Ovary (tissue), 9 donors: Measurements from ENCODE around the gene CPZ. TPM values are rescaled to one million over a fixed set of nuclear protein-coding genes. Genes with fewer than 3 reads are reported as not detected.
"Not testable (repeated sequence)": the region's sequence is repeated elsewhere in the genome, so short reads cannot be mapped to it uniquely, and the experiment has no call there.

Source experiments
- DNase-seq, 5 donors: peaks; one replicate each; pipeline ENCODE4 v3.0.0-alpha.2; 2019 to 2020
- H3K27ac ChIP-seq, 2 donors: fragments of 200-600 bp; one replicate each; pipeline versions ENCODE4 v1.5.1 to v1.8.0; 2019 to 2022
- H3K27me3 ChIP-seq: fragments of 200-600 bp; one replicate; pipeline ENCODE4 v1.8.0; 2022
- H3K36me3 ChIP-seq: fragments of 200-600 bp; sonication (generic); one replicate; pipeline ENCODE4 v1.5.1; 2019
- H3K4me1 ChIP-seq: one replicate; pipeline ENCODE4 v1.8.1; 2013; ENCODE audit warnings: mild to moderate bottlenecking, moderate library complexity; ENCODE audit not compliant: insufficient read depth
- H3K4me3 ChIP-seq: fragments of 200-600 bp; sonication (generic); one replicate; pipeline ENCODE4 v1.5.1; 2017
- H3K9me3 ChIP-seq, 2 donors: fragments of 200-600 bp in 1 of 2; sonication (generic) in 1 of 2; one replicate each; pipeline versions ENCODE4 v1.5.1 to v1.8.1; 2013 to 2019; ENCODE audit warnings: mild to moderate bottlenecking in 1 of 2, moderate library complexity in 1 of 2
- EP300 ChIP-seq: sonication (generic); formaldehyde crosslinking; IDR thresholded peaks from one replicate; pipeline ENCODE4 v1.6.1; 2017; ENCODE audit warnings: antibody characterized with exemption
- POLR2A ChIP-seq: fragments of 450-650 bp; IDR thresholded peaks from one replicate; pipeline ENCODE4 v1.6.1; 2017; ENCODE audit warnings: antibody characterized with exemption, mild to moderate bottlenecking, moderate library complexity
- WGBS, 3 donors: extraction: QIAGEN DNeasy Blood & Tissue Kit in 1 of 3; methylation state at CpG; one replicate each; pipeline versions ENCODE4 v1.1.5 to v1.1.7; 2013 to 2017; 5-methylcytosine and 5-hydroxymethylcytosine counted together
- intact Hi-C, 4 donors: fragments of 100-400 bp; cut with DNase I; formaldehyde crosslinking; loops; one replicate each; pipeline versions ENCODE4 v1.11.0 to v1.15.1; 2022 to 2023
- polyA plus RNA-seq, 2 donors: library from polyadenylated mRNA; stranded (reverse); fragments of 200-250 nt in 1 of 2; fragments of 350-450 nt in 1 of 2; fragmentation: Illumina TruSeq in 1 of 2; extraction: RNeasy Lipid Tissue Mini Kit (QIAGEN cat#74804) in 1 of 2; gene quantifications; one replicate each; pipeline ENCODE4 v1.2.3, GENCODE V29; 2013 to 2014
- total RNA-seq, 7 donors: library from RNA; depleted of rRNA in 2 of 7; stranded (reverse); fragments of >200 nt in 2 of 7; fragmentation: NEBNext Ultra II Directional in 3 of 7; extraction: Animal tissue kit (Norgen Biotek cat#: 25700) in 3 of 7; gene quantifications; one replicate each; pipeline versions ENCODE4 v1.1.0 to v1.2.4, GENCODE V29; 2016 to 2023
- TF ChIP-seq, protein P1 (sequence below), 3 donors: fragments of 450-650 bp in 2 of 3; fragments of 200-600 bp in 1 of 3; IDR thresholded peaks; one replicate each; pipeline versions ENCODE4 v1.5.1 to v1.8.0; 2016 to 2022; ENCODE audit warnings: antibody characterized with exemption in 3 of 3, mild to moderate bottlenecking in 1 of 3
- donor health status: DM: no; HTN: no; CAD: no; lungs with moderate emphysema.
- donor health status: DM: no; HTN: no; CAD: no.
- donor health status: Bipolar disorder and iron deficiency.
- donor health status: DM: yes; HTN: yes; CAD: no.
- donor health status: DM: no; HTN: no; CAD: no.
- donor health status: DM: yes; HTN: yes; CAD: no.

CPZ gene
- total and polyA plus RNA-seq, 9 donors, result 51.0 to 212 (median 129) TPM

DNA sequence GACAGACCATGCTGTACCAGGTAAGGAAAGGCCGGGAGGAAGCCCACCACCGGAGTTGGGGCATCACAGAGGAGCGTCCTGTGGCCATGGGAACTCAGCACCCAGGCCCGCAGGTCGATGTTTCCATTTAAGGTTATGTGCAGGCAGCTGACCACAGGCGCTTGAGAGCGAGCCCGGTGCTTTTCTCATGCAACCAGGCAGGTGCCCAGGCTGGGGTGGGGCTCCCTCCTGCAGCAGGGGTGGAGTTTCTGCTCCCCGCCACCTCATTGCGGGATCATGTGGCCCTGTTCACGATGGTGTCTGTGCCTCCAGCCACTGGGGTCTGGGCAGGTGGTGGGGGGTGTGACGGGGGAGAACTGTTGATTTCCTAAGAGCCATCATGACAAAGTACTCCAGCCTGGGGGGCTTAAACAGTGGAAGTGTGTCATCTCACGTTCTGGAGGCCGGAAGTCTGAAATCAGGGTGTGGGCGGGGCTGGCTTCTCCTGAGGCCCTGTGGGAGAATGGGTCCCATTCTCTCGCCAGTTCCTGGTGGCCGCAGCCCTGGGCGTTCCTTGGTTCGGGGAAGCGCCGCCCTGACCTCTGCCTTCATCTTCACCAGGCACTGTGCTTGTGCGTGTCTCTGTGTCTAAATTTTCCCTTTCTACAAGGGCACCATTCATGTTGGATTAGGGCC, 60.9 kb downstream of the CPZ start:
- H3K27ac ChIP-seq, result no peak overlapping the region
- 77 to 78% (median 78%) methylated on average over 22 of the region's 22 CpGs for WGBS, 3 donors
- intact Hi-C loops, result no loop called here
- H3K4me1 ChIP-seq, result no peaks in the 10 kb centered on the region
- no peak overlapping the region for H3K4me3 ChIP-seq
- H3K36me3 ChIP-seq, result no peaks in the 10 kb centered on the region
- peaks cover 0 to 3% of the 10 kb centered on the region in 2 donors for H3K9me3 ChIP-seq
- TF ChIP-seq EP300 (no peak), POLR2A (no peak)
- TF ChIP-seq, protein P1, sequence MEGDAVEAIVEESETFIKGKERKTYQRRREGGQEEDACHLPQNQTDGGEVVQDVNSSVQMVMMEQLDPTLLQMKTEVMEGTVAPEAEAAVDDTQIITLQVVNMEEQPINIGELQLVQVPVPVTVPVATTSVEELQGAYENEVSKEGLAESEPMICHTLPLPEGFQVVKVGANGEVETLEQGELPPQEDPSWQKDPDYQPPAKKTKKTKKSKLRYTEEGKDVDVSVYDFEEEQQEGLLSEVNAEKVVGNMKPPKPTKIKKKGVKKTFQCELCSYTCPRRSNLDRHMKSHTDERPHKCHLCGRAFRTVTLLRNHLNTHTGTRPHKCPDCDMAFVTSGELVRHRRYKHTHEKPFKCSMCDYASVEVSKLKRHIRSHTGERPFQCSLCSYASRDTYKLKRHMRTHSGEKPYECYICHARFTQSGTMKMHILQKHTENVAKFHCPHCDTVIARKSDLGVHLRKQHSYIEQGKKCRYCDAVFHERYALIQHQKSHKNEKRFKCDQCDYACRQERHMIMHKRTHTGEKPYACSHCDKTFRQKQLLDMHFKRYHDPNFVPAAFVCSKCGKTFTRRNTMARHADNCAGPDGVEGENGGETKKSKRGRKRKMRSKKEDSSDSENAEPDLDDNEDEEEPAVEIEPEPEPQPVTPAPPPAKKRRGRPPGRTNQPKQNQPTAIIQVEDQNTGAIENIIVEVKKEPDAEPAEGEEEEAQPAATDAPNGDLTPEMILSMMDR (IDR thresholded peaks at IDR 0.05), result no peak
- H3K27me3 ChIP-seq, result no peaks in the 10 kb centered on the region
- DNase-seq, result peak in 3 of 5 donors; percentile 0 to 20 (median 4)

DNA sequence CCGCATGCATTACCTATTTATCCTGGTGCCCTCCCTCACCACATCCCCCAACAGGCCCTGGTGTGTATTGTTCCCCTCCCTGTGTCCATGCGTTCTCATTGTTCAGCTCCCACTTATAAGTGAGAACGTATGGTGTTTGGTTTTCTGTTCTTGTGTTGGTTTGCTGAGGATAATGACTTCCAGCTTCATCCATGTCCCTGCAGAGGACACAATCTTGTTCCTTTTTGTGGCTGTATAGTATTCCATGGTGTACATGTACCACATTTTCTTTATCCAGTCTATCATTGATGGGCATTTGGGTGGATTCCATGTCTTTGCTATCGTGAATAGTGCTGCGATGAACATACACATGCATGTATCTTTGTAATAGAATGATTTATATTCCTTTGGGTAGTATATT, 61.6 kb downstream of the CPZ start:
- H3K36me3 ChIP-seq, intact Hi-C loops, H3K27ac ChIP-seq, H3K27me3 ChIP-seq, H3K4me3 ChIP-seq, H3K9me3 ChIP-seq, H3K4me1 ChIP-seq: not testable (repeated sequence)
- WGBS, 3 donors, result 89 to 93% (median 92%) methylated on average over 5 of the region's 5 CpGs
- DNase-seq, result peak in 1 of 5 donors; percentile 1

DNA sequence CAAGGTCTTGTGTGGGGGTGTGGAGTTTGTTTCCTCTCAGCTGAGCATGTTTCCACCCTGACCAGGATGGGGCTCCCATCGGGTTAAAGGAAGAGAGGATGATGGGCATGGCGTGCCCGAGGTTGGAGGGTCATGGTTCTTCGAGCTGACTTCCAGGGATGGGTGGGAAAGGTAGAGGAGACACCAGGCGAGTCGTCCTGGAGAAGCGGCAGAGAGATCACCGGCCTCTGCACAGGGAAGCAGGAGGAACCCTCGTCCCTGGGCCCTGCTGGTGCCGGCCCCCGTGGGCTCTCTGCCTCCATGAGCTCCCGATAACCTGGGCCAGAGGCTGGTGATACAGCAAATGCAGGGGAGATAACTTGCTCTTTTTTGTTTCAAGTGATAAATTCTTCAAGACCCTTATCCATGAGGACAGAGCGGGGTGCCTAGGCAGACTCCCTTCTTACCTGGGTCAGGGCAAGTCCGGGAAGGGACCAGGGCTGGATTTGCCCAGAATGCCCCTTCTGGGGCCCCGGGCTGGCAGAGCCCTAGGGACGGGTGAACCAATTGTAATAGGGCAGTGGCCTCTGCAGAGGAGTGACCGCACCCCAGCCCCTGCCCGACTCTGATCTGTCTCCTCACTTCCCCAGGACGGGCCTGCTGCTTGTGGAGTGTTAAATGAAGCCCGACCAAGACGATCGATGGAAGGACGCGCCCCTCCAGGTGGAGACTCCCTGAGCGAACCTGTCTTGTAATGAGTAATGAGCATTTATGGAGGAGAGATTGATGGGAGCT, 63.0 kb downstream of the CPZ start:
- Histone ChIP-seq H3K4me1 (no peaks in the 10 kb centered on the region), H3K9me3 (peaks cover 0 to 3% of the 10 kb centered on the region in 2 donors), H3K4me3 (no peak overlapping the region), H3K36me3 (no peaks in the 10 kb centered on the region), H3K27me3 (no peaks in the 10 kb centered on the region), H3K27ac (no peak overlapping the region)
- WGBS, 3 donors, result 79 to 85% (median 81%) methylated on average over 25 of the region's 25 CpGs
- intact Hi-C loops, result no loop called here
- no peak for DNase-seq
- TF ChIP-seq POLR2A (no peak), EP300 (no peak)
- TF ChIP-seq, protein P1 (IDR thresholded peaks at IDR 0.05), result no peak

DNA sequence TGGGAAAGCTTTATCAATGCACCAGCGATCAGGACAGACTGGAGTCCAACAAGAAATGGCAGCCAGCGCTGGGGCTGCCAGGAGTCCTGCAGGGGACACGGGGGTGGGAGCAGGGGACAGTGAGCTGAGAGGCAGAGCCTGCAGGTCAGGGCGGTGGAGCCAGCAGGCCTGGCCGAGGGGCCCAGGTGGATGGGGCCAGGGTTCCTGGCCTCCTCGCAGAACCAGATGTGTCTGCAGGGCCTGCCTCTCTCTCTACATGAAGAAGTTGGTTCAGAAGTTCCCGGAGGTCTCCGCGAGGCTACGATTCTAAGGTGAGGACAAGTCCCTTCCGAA, 63.6 kb downstream of the CPZ start:
- intact Hi-C loops, result no loop called here
- Histone ChIP-seq H3K4me3 (no peak overlapping the region), H3K27ac (no peak overlapping the region), H3K9me3 (peaks cover 0 to 3% of the 10 kb centered on the region in 2 donors), H3K4me1 (no peaks in the 10 kb centered on the region), H3K36me3 (no peaks in the 10 kb centered on the region), H3K27me3 (no peaks in the 10 kb centered on the region)
- DNase-seq, result no peak
- TF ChIP-seq EP300 (no peak), POLR2A (no peak)
- TF ChIP-seq, protein P1 (IDR thresholded peaks at IDR 0.05), result no peak
- WGBS, 3 donors, result 80 to 84% (median 80%) methylated on average over 11 of the region's 11 CpGs
